ENCODE results near the gene HSP90AB1. TPM values are rescaled to one million over a fixed set of nuclear protein-coding genes. Genes with fewer than 3 reads are reported as not detected.

Gene HSP90AB1
- total RNA-seq, 1 donor from 2014 or later = 558 TPM

- DNase-seq = no peak
Measured at GRCh38 chr6:44235891-44236516, 10.9 kb upstream of the HSP90AB1 start.

DNA sequence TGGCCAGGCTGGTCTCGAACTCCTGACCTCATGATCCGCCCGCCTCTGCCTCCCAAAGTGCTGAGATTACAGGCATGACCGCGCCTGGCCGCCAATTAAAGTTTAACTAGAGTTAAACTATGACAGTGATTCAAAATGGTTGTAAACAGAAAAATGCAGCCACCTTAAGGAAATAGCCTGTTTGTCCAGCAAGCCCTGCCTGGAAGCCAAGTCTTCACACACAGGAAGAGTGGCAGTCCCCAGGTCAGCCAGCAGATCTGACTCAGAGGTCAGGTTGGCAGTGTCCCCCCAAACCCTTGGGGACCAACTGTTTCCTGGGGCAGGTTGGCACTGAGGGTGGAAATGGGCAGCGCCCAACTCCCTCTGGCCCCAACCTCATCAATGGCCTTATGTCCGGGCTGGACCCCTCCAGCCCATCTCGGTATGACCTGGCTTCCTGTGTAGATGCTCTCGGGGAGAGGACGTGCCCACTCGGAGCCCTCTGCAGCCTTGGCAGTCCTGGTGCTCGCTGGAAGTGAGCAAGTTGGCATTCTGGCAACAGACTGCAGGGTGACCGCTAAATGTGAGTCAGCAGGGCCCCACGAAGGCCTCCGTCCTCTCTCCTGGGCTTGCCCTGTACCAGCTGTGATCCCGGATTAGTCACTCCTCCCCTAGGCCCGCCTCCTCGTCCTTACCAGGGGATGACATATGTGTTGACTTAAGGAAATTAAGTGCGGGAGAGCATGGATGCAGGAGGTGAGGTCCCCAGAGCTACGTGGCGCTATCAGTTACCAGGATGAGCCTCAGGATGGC, 9.7 kb upstream of the HSP90AB1 start:
- peak; percentile 98 for DNase-seq

- peak; percentile 84 for DNase-seq
Measured at GRCh38 chr6:44237813-44238433, 9.0 kb upstream of the HSP90AB1 start.

GRCh38 chr6:44238687-44239350, 8.1 kb upstream of the HSP90AB1 start:
- no peak for DNase-seq

GRCh38 chr6:44243345-44243744, 3.6 kb upstream of the HSP90AB1 start:
- no peak for DNase-seq

GRCh38 chr6:44245391-44245911, 1.4 kb upstream of the HSP90AB1 start:
- no peak for DNase-seq

DNA sequence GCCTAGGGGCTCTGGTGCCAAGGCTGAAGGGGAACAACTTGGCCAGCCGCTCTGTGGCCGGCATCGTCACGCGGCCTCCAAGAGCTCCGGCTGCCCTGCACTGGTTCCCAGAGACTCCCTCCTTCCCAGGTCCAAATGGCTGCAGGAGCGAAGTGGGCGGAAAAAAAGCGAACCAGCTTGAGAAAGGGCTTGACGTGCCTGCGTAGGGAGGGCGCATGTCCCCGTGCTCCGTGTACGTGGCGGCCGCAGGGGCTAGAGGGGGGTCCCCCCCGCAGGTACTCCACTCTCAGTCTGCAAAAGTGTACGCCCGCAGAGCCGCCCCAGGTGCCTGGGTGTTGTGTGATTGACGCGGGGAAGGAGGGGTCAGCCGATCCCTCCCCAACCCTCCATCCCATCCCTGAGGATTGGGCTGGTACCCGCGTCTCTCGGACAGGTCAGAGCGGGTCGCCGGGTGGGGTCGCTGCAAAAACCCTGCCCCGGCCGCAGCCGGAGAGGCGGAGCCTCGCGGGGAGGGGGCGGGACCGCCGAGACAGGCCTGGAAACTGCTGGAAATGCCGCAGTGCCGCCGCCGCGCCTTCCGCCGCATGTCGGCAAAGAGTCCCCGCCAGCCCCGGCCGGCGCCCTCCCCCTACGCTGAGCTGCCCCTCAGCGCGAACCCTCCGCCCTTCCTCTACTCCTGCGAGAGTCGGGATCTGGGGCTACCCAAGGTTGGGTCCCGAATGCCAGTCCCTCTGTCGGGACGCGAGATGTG, 814 bp upstream of the HSP90AB1 start:
- DNase-seq = peak; percentile 89

GRCh38 chr6:44247338-44248302, 719 bp downstream of the HSP90AB1 start:
- peak; percentile 72 for DNase-seq

DNA sequence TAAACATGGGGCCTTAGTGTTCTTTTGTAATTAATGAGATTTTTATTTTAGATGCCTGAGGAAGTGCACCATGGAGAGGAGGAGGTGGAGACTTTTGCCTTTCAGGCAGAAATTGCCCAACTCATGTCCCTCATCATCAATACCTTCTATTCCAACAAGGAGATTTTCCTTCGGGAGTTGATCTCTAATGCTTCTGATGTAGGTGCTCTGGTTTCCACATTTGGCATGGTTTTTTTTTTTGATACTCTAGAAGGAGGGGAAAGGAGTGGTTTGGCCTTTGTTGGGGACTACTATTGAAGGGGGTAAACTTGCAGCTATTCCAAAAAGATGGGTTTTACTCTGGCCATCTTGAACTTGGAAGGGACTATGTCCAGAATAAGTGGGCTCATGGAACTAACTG, 1.7 kb downstream of the HSP90AB1 start:
- DNase-seq = no peak

DNA sequence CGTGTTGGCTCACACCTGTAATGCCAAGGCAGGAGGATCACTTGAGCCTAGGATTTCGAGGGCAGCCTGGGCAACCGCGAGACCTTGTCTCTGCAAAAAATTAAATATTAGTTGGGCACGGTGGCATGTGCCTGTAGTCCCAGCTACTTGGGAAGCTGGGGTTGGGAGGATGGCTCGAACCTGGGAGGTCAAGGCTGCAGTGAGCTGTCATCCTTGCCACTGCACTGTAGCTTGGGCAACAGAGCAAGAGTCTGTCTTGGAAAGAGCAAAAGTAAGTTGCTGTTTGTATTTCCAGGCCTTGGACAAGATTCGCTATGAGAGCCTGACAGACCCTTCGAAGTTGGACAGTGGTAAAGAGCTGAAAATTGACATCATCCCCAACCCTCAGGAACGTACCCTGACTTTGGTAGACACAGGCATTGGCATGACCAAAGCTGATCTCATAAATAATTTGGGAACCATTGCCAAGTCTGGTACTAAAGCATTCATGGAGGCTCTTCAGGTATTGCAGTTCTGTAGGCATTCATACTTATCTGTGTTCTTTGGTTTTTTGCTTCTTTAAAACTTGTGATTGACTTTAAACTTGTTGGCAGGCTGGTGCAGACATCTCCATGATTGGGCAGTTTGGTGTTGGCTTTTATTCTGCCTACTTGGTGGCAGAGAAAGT, 2.3 kb downstream of the HSP90AB1 start:
- DNase-seq = no peak

GRCh38 chr6:44250067-44250717, 3.3 kb downstream of the HSP90AB1 start:
- DNase-seq = no peak

- no peak for DNase-seq
Measured at GRCh38 chr6:44250718-44251123, 3.8 kb downstream of the HSP90AB1 start.

DNA sequence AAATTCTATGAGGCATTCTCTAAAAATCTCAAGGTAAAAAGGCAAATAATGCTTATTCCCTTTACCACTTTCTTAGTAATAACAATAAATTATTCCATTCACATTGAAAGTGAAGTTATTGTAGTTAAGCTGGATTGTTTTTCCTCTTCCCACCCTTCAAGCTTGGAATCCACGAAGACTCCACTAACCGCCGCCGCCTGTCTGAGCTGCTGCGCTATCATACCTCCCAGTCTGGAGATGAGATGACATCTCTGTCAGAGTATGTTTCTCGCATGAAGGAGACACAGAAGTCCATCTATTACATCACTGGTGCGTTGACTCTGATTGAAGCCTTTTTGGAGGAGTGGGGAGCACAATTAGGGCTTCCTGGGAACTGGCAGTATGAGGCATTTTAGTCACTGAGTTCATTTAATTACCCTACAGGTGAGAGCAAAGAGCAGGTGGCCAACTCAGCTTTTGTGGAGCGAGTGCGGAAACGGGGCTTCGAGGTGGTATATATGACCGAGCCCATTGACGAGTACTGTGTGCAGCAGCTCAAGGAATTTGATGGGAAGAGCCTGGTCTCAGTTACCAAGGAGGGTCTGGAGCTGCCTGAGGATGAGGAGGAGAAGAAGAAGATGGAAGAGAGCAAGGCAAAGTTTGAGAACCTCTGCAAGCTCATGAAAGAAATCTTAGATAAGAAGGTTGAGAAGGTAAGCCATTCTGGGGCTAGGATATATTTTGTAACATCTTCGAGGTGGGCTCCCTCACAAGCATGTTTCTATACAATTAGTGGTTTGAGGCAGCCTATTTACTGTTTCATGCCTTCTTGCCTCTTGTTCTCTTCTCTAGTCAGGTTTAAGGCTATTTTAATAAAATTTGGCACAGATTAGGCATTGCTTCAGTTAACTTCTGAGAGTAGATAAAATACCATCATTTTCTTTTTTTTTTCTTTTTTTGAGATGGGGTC, 4.9 kb downstream of the HSP90AB1 start:
- DNase-seq = no peak

DNA sequence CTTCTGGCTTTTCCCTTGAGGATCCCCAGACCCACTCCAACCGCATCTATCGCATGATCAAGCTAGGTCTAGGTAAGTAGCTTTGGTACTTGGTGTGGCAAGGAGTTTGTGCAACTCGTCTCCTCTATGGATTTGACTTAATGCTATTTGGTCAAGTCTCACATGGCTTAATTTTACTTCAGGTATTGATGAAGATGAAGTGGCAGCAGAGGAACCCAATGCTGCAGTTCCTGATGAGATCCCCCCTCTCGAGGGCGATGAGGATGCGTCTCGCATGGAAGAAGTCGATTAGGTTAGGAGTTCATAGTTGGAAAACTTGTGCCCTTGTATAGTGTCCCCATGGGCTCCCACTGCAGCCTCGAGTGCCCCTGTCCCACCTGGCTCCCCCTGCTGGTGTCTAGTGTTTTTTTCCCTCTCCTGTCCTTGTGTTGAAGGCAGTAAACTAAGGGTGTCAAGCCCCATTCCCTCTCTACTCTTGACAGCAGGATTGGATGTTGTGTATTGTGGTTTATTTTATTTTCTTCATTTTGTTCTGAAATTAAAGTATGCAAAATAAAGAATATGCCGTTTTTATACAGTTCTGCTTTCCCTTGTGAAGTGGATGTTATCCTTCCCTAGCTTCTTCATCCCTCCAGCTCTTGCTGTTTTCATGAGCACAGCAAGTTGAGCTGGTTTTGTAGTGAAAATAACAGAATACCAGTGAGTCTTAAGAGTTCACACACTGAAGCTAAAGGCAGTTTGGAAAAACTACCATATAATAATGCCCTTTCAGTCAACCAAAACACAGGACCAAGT, 6.6 kb downstream of the HSP90AB1 start:
- peak; percentile 66 for DNase-seq

DNA sequence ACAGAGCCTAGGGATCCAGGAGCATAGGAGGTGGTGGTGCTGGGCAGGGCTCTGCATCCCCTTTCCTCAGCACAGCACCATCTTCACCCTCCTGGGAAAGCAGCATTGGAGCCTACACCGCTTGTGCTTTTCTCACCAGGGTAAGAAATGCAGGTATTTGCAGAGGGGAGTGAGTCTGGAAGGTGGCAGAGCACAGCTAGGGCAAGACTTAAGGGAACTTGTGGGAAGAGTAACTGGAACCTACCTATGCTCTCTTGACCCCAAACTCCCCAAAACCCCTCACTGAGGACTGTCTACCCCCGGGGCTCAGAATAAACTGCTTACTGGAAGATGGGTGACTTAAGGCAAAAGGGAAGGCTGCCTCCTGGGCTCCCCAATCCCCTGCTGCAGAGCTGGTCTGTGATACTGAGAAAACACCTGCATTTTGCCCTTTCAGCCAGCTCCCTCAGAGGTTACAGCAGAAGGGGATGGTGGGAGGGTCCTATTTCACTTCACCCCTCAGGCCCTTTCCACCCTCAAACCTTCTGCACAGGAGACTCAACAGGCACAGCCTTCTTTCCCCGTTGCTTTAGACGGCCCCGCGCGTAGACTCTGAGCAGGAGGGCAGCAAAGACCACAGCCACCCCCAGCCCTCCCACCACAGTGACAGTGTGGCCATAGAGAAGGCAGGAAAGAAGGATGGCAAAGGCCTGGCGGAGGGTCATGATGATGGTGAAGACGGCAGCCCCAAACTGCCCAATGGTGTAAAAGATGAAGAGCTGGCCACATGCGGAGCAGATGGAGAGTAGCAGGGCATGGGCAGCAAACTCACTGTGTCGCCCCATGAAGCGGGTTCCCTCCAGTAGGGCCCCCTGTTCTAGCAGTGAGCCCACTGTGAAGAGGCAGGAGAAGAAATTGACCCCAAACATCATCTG, 7.5 kb downstream of the HSP90AB1 start:
- DNase-seq = no peak

- DNase-seq = no peak
Measured at GRCh38 chr6:44255105-44255808, 8.4 kb downstream of the HSP90AB1 start.

Data from dermis blood vessel endothelial cell (primary cell).